GM18907 (cell line): ENCODE data around the gene TM4SF5.

Experiments used
- ATAC-seq: cut with Tn5 transposase; IDR thresholded peaks from one replicate; pipeline ENCODE4 v1.9.1; 2021; ENCODE audit warnings: mild to moderate bottlenecking, moderate library complexity; ENCODE audit not compliant: unreplicated experiment

TM4SF5 gene

DNA sequence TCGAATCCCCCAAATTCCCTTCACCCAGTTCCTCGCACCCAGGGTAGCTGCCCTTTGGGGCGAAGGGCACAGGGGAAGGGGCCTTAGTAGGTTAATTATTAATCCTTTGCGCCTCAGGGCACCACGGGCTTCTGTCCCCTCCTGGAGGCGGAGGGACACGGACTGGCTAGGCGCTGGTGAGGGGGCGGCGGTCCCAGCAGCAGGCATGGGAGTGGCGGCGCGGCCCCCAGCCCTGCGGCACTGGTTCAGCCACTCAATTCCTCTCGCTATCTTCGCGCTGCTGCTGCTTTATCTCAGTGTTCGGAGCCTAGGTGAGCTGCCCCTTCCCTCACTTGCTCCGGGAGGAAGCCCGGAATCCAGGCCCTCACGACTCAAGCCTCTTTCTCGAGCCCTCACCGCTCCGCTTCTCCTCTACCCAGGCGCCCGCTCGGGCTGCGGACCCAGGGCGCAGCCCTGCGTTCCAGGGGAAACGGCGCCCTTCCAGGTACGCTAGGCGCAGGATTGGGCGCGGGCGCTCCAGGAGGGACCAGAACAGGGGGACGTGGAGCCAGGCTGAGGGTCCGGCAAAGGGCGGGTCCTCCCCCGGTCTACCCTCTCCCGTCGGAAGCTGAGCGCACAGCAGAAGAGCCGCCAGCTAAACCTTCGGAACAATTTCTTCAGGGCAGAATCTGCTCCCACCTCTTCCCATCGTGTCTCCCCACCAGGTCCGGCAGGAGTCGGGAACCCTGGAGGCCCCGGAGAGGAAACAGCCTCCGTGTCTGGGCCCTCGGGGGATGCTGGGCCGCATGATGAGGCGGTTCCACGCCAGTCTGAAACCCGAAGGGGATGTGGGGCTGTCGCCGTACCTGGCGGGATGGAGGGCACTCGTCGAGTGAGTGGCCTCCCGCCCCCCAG, 17.4 kb downstream of the TM4SF5 start, which contains the start of gene GLTPD2:
TSS of gene GLTPD2 (plus strand) at position 158 of the 894 bp plus-strand sequence. CDS start at position 206, 48 bp downstream.
- no peak for ATAC-seq

- no peak for ATAC-seq
These were observed 17.9 kb downstream of the TM4SF5 start for GRCh38 chr17:4789701-4789950.

GRCh38 chr17:4789951-4790704, 18.4 kb downstream of the TM4SF5 start:
- ATAC-seq = peak; percentile 86

GRCh38 chr17:4790705-4791088, 19.0 kb downstream of the TM4SF5 start:
- no peak for ATAC-seq

DNA sequence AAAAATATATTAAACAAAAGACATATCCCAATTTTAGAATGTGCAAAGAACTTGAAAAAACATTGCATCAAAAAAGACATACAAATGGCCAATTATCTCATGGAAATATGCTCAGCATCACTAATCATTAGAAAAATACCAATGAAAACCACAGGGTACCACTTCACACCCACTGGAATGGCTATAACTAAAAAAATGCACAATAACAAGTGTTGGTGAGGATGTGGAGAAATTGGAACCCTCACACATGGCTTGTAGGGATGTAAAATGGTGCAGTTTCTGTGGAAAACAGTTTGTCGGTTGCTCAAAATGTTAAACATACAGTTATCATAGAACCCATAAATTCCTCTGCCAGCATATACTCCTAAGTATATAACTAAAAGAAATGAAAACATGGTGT, 23.5 kb downstream of the TM4SF5 start:
- no peak for ATAC-seq

- no peak for ATAC-seq
These were observed 24.9 kb downstream of the TM4SF5 start for GRCh38 chr17:4796552-4796920.

- no peak for ATAC-seq
These were observed 28.9 kb downstream of the TM4SF5 start for GRCh38 chr17:4800462-4801196.

GRCh38 chr17:4802228-4802627, 30.5 kb downstream of the TM4SF5 start, which contains the start of gene C17orf114:
C17orf114 (minus strand) TSS chr17:4802328.
- no peak for ATAC-seq

DNA sequence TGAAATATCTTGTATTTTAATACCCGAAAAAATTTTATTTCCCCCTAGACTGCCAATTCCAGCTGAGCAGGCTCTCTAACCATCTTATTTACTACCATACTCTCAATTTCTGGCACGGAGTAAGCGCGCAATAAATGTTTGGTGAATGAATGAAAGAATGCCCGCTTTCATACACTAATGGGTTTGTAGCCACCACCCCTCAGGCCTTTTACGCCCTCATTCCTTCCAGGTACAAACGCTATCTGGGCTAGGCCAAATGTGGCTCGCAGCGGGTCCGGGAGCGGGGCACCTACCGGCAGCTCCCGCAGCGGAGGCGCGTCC, 34.7 kb downstream of the TM4SF5 start:
- no peak for ATAC-seq

- peak; percentile 91 for ATAC-seq
These were observed 35.3 kb downstream of the TM4SF5 start, which contains the start of gene PLD2 for GRCh38 chr17:4806777-4807604. PLD2 (plus strand) TSS chr17:4807152; CDS start chr17:4807773, 621 bp downstream.

GRCh38 chr17:4807605-4808377, 36.1 kb downstream of the TM4SF5 start:
- ATAC-seq = no peak

- ATAC-seq = no peak
These were observed 36.7 kb downstream of the TM4SF5 start for GRCh38 chr17:4808378-4808767.

DNA sequence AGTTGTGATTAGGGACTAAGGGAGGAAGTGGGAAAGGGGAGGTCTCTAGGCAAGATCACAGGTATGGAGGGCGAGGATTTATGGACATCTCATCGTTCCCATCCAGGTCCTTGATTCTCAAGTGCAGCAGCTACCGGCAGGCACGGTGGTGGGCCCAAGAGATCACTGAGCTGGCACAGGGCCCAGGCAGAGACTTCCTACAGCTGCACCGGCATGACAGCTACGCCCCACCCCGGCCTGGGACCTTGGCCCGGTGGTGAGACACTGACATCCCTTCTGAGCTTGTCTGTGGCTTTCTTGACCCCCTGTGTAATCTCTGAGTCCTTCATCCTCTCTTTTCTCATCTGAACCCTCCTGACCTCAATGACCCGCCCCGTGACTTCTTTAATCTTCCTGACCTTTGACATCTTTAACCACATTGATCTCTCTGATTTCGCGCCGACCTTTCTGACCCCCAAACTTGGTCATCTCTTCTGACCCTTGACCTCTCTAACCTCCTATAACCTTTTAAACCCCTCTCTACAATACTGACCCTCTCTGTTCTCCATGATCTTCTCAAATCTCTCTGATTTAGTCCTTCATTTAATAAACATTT, 39.1 kb downstream of the TM4SF5 start:
- no peak for ATAC-seq

DNA sequence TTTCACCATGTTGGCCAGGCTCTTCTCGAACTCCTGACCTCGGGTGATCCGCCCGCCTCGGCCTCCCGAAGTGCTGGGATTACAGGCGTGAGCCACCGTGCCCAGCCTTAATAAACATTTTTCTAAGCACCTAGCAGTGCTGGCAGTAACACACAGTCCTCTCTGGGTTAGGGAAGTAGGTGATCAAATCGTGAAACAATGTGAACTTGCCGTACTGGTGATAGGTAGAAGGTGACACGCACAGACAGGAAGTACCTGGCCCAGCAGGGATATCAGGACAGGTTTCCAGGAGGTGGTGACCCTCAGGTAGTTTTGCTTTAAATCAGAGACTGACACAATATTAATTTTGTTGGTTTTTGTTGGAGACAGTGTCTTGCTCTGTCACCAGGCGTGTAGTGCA, 39.8 kb downstream of the TM4SF5 start:
- no peak for ATAC-seq

- ATAC-seq = no peak
These were observed 41.0 kb downstream of the TM4SF5 start for GRCh38 chr17:4812690-4813089.

DNA sequence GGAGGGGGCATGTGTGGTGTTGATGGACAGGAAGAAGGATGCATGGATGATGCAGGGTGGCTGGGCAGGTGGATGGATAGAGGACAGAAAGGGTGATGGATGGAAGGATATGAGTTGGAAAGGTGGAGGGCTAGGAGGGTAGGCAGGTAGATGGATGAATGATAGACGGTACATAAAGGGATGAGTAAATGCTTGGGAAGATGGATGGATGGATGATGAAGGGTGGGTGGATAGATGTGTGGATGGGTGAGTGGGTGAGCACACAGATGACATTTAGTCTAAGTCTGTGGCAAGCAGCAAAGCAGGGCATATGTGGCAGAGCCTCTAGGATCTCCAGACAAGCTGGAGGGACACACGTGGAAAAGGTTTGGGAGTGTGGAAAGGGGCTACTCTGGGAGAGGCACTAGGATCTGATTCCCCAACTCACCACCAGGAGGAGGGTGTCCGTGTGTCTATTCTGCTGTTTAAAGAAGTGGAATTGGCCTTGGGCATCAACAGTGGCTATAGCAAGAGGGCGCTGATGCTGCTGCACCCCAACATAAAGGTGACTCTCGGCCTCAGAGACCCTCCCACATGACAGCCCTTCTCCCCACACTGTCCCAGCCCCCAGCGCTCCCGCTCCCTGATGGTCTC, 43.5 kb downstream of the TM4SF5 start:
- no peak for ATAC-seq

DNA sequence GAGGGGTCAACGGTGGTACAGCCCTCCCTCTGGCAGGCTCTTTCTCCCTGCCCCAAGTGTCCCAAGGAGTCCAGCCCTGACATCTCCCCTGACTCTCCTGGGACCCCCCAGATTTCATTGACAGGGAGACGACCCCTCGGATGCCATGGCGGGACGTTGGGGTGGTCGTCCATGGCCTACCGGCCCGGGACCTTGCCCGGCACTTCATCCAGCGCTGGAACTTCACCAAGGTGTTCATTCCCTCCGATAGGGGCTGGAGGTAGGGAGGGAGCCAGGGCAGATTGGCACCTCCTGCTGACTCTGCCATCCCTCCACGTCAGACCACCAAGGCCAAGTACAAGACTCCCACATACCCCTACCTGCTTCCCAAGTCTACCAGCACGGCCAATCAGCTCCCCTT, 45.1 kb downstream of the TM4SF5 start:
- no peak for ATAC-seq

DNA sequence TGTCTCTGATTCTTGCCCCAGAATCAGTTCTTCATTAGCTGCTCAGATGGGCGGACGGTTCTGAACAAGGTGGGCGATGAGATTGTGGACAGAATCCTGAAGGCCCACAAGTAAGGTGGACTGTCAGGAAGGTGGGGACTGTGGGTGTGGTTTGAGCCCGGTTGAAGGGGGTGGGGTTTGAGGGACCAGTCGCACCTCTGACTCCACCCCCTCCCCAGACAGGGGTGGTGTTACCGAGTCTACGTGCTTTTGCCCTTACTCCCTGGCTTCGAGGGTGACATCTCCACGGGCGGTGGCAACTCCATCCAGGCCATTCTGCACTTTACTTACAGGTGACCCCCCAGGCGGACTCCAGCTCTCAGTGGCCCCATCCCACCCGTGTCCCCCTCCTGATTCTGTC, 46.6 kb downstream of the TM4SF5 start:
- ATAC-seq = no peak

- ATAC-seq = no peak
These were observed 51.1 kb downstream of the TM4SF5 start for GRCh38 chr17:4822835-4823234.
